GM23338 (cell line): Measurements from ENCODE around the gene ABHD6. TPM values are rescaled to one million over a fixed set of nuclear protein-coding genes. Genes with fewer than 3 reads are reported as not detected.

Experiments used
- ATAC-seq: fragments of 200-7000 bp; cut with Tn5 transposase; 3 replicates; pipeline ENCODE4 v1.9.1; 2020
- DNase-seq: peaks from one replicate; pipeline ENCODE4 v3.0.0-alpha.2; 2015; ENCODE audit warnings: low spot score
- H2AFZ ChIP-seq: fragments of 200-600 bp; sonication (generic); 2 replicates; pipeline ENCODE4 v1.8.0; 2016; ENCODE audit warnings: antibody characterized with exemption, mild to moderate bottlenecking, moderate library complexity
- H3F3A ChIP-seq: fragments of 200-600 bp; sonication (generic); replicated peaks from 2 replicates; pipeline ENCODE4 v1.8.0; 2017; ENCODE audit warnings: antibody characterized with exemption, mixed run types, low read depth
- H3K27ac ChIP-seq: fragments of 200-600 bp; sonication (generic); 2 replicates; pipeline ENCODE4 v1.6.1; 2016; ENCODE audit warnings: low read depth
- H3K27me3 ChIP-seq: fragments of 200-600 bp; sonication (generic); 2 replicates; pipeline ENCODE4 v1.8.0; 2016; ENCODE audit warnings: mild to moderate bottlenecking, mixed run types, moderate library complexity; ENCODE audit not compliant: insufficient read depth
- H3K36me3 ChIP-seq: fragments of 200-600 bp; sonication (generic); 2 replicates; pipeline ENCODE4 v1.8.0; 2016; ENCODE audit warnings: mild to moderate bottlenecking; ENCODE audit not compliant: insufficient read depth
- H3K4me1 ChIP-seq: fragments of 200-600 bp; sonication (generic); 2 replicates; pipeline ENCODE4 v1.8.0; 2016; ENCODE audit warnings: mild to moderate bottlenecking, moderate library complexity; ENCODE audit not compliant: insufficient read depth
- H3K4me2 ChIP-seq: fragments of 200-600 bp; sonication (generic); 2 replicates; pipeline ENCODE4 v1.7.1; 2017; ENCODE audit warnings: mixed run types
- H3K4me3 ChIP-seq: fragments of 200-600 bp; sonication (generic); 2 replicates; pipeline ENCODE4 v1.6.1; 2016; ENCODE audit warnings: mixed run types
- H3K79me2 ChIP-seq: fragments of 200-600 bp; sonication (generic); replicated peaks from 2 replicates; pipeline ENCODE4 v1.8.0; 2017; ENCODE audit warnings: mild to moderate bottlenecking; ENCODE audit not compliant: insufficient read depth
- H3K9me2 ChIP-seq: fragments of 200-600 bp; sonication (generic); 2 replicates; pipeline ENCODE4 v1.8.0; 2017; ENCODE audit not compliant: insufficient read depth
- H4K20me1 ChIP-seq: fragments of 200-600 bp; sonication (generic); replicated peaks from 2 replicates; pipeline ENCODE4 v1.8.0; 2017; ENCODE audit warnings: mild to moderate bottlenecking; ENCODE audit not compliant: insufficient read depth
- H3K27ac Mint-ChIP-seq: 2 replicates; pipeline ENCODE4 v1.8.0; 2020; ENCODE audit warnings: inconsistent platforms, mild to moderate bottlenecking, moderate library complexity, mixed read lengths
- H3K27me3 Mint-ChIP-seq: 3 replicates; pipeline ENCODE4 v1.8.0; 2022; ENCODE audit warnings: low read depth, mild to moderate bottlenecking, moderate library complexity, mixed read lengths, inconsistent platforms; ENCODE audit not compliant: insufficient read depth, poor library complexity
- H3K36me3 Mint-ChIP-seq: 3 replicates; pipeline ENCODE4 v1.8.0; 2021; ENCODE audit warnings: low read depth, mild to moderate bottlenecking, inconsistent platforms, moderate library complexity, mixed read lengths
- H3K4me1 Mint-ChIP-seq: 3 replicates; pipeline ENCODE4 v1.8.0; 2020; ENCODE audit warnings: mild to moderate bottlenecking, inconsistent platforms, mixed read lengths
- H3K4me3 Mint-ChIP-seq: 3 replicates; pipeline ENCODE4 v1.8.0; 2021; ENCODE audit warnings: moderate library complexity, mild to moderate bottlenecking, inconsistent platforms, mixed read lengths
- H3K9me3 Mint-ChIP-seq: 3 replicates; pipeline ENCODE4 v1.8.0; 2020; ENCODE audit warnings: moderate library complexity, mild to moderate bottlenecking, inconsistent platforms, mixed read lengths
- CREB1 ChIP-seq: fragments of 250-450 bp; sonication (Bioruptor Pico); IDR thresholded peaks from 2 replicates; pipeline ENCODE4 v1.5.0; 2020; ENCODE audit warnings: low read depth, mild to moderate bottlenecking, moderate library complexity
- EZH2 ChIP-seq: fragments of 200-600 bp; sonication (generic); IDR thresholded peaks from one replicate; pipeline ENCODE4 v1.8.0; 2017; ENCODE audit warnings: antibody characterized with exemption, mild to moderate bottlenecking, low read depth; ENCODE audit not compliant: unreplicated experiment
- EZH2phosphoT487 ChIP-seq: fragments of 200-600 bp; sonication (generic); IDR thresholded peaks from one replicate; pipeline ENCODE4 v1.8.1; 2018; ENCODE audit warnings: antibody characterized with exemption; ENCODE audit not compliant: unreplicated experiment
- JUNB ChIP-seq: IDR thresholded peaks from one replicate; pipeline ENCODE4 v1.6.1; 2016; ENCODE audit warnings: antibody characterized with exemption; ENCODE audit not compliant: unreplicated experiment
- NANOG ChIP-seq: IDR thresholded peaks from 2 replicates; pipeline ENCODE4 v1.6.1; 2016; ENCODE audit warnings: antibody characterized with exemption, borderline replicate concordance
- STAT1 ChIP-seq: IDR thresholded peaks from one replicate; pipeline ENCODE4 v1.6.1; 2016; ENCODE audit warnings: antibody characterized with exemption; ENCODE audit not compliant: unreplicated experiment
- ZNF114 ChIP-seq: fragments of 250-450 bp; sonication (Bioruptor Pico); IDR thresholded peaks from 2 replicates; pipeline ENCODE4 v1.5.0; 2020; ENCODE audit warnings: mild to moderate bottlenecking, moderate library complexity
- ZNF331 ChIP-seq: fragments of 250-450 bp; sonication (Bioruptor Pico); IDR thresholded peaks from 2 replicates; pipeline ENCODE4 v1.5.0; 2020; ENCODE audit warnings: low read depth, mild to moderate bottlenecking, moderate library complexity
- polyA plus RNA-seq: library from polyadenylated mRNA; unstranded; fragments of >200 nt; fragmentation: Nextera tagmentation; extraction: Ambion mirVana; gene quantifications from 2 replicates; pipeline ENCODE4 v1.2.1, GENCODE V29; 2016
- total RNA-seq: library from RNA; depleted of rRNA; stranded (reverse); fragments of >200 nt; shearing (Covaris generic); gene quantifications from 2 replicates; pipeline ENCODE4 v1.2.3, GENCODE V29; 2014
- TF ChIP-seq, protein P1 (sequence below), 2 experiments: fragments of 200-600 bp in 1 of 2; sonication (generic) in 1 of 2; conservative IDR thresholded peaks; 2 replicates each; pipeline versions ENCODE4 v1.5.1 to v1.6.1; 2016 to 2017; ENCODE audit warnings: antibody characterized with exemption in 2 of 2, low read depth in 2 of 2, mild to moderate bottlenecking in 2 of 2, moderate library complexity in 1 of 2
- TF ChIP-seq, protein P2 (sequence below): IDR thresholded peaks from one replicate; pipeline ENCODE4 v1.6.1; 2018; ENCODE audit warnings: antibody characterized with exemption; ENCODE audit not compliant: unreplicated experiment
- TF ChIP-seq, protein P3 (sequence below): IDR thresholded peaks from 2 replicates; pipeline ENCODE4 v1.6.1; 2016; ENCODE audit warnings: antibody characterized with exemption
- TF ChIP-seq, protein P4 (sequence below): fragments of 250-450 bp; sonication (Bioruptor Pico); IDR thresholded peaks from 2 replicates; pipeline ENCODE4 v1.5.0; 2020; ENCODE audit warnings: mild to moderate bottlenecking, moderate library complexity

The ABHD6 gene
- total and polyA plus RNA-seq, 2 experiments from 2014 or later: 3.7 to 5.5 TPM

DNA sequence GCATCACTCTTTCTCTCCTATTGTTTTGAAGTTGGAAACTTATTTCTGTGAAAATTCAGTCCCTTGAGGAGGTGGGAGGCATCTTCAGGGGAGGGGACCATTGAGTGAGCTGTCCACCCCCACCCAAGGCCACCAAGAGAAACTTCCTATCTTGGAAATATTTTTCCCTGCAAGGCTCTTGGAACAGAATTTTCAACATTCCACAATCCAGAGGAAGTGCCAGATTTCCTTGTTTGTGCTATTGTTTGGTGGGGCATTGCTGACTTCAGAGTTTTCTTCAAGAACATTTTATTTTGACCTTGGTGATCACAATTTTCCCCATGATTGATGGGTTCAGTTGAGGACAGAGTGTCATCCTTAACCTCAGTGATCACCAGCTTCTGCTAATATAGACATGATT lies 38.8 kb upstream of the ABHD6 start (continued):
- TF ChIP-seq, protein P1, sequence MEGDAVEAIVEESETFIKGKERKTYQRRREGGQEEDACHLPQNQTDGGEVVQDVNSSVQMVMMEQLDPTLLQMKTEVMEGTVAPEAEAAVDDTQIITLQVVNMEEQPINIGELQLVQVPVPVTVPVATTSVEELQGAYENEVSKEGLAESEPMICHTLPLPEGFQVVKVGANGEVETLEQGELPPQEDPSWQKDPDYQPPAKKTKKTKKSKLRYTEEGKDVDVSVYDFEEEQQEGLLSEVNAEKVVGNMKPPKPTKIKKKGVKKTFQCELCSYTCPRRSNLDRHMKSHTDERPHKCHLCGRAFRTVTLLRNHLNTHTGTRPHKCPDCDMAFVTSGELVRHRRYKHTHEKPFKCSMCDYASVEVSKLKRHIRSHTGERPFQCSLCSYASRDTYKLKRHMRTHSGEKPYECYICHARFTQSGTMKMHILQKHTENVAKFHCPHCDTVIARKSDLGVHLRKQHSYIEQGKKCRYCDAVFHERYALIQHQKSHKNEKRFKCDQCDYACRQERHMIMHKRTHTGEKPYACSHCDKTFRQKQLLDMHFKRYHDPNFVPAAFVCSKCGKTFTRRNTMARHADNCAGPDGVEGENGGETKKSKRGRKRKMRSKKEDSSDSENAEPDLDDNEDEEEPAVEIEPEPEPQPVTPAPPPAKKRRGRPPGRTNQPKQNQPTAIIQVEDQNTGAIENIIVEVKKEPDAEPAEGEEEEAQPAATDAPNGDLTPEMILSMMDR (conservative IDR thresholded peaks at IDR 0.05; ENCODE audit: low read depth in 2 of 2): no peak
- TF ChIP-seq CREB1 (no peak), NANOG (no peak), ZNF331 (CRISPR knock-in tag) (no peak), ZNF114 (no peak), EZH2phosphoT487 (no peak), JUNB (no peak)
- TF ChIP-seq, protein P2, sequence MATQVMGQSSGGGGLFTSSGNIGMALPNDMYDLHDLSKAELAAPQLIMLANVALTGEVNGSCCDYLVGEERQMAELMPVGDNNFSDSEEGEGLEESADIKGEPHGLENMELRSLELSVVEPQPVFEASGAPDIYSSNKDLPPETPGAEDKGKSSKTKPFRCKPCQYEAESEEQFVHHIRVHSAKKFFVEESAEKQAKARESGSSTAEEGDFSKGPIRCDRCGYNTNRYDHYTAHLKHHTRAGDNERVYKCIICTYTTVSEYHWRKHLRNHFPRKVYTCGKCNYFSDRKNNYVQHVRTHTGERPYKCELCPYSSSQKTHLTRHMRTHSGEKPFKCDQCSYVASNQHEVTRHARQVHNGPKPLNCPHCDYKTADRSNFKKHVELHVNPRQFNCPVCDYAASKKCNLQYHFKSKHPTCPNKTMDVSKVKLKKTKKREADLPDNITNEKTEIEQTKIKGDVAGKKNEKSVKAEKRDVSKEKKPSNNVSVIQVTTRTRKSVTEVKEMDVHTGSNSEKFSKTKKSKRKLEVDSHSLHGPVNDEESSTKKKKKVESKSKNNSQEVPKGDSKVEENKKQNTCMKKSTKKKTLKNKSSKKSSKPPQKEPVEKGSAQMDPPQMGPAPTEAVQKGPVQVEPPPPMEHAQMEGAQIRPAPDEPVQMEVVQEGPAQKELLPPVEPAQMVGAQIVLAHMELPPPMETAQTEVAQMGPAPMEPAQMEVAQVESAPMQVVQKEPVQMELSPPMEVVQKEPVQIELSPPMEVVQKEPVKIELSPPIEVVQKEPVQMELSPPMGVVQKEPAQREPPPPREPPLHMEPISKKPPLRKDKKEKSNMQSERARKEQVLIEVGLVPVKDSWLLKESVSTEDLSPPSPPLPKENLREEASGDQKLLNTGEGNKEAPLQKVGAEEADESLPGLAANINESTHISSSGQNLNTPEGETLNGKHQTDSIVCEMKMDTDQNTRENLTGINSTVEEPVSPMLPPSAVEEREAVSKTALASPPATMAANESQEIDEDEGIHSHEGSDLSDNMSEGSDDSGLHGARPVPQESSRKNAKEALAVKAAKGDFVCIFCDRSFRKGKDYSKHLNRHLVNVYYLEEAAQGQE: no peak

GRCh38 chr3:58200121-58200709 lies 37.4 kb upstream of the ABHD6 start:
- DNase-seq (no peak), ATAC-seq (no peak)
- Histone ChIP-seq H3K4me3 (no peak overlapping the region), H3K9me2 (no peaks in the 10 kb centered on the region), H3K4me2 (no peak overlapping the region), H3K27ac (no peak overlapping the region), H3K79me2 (no peaks in the 10 kb centered on the region), H4K20me1 (no peaks in the 10 kb centered on the region), H3F3A (no peaks in the 10 kb centered on the region), H3K36me3 (no peaks in the 10 kb centered on the region), H3K4me1 (no peaks in the 10 kb centered on the region), H2AFZ (no peak overlapping the region), H3K27me3 (no peaks in the 10 kb centered on the region)
- peaks cover 3% of the 10 kb centered on the region for H3K27me3 Mint-ChIP-seq
- H3K4me3 Mint-ChIP-seq: no peak overlapping the region
- H3K9me3 Mint-ChIP-seq: peaks cover 6% of the 10 kb centered on the region; the same call in 1 of the 3 replicates
- H3K27ac Mint-ChIP-seq: no peak overlapping the region
- H3K4me1 Mint-ChIP-seq: no peaks in the 10 kb centered on the region
- no peaks in the 10 kb centered on the region for H3K36me3 Mint-ChIP-seq
- TF ChIP-seq, protein P3, sequence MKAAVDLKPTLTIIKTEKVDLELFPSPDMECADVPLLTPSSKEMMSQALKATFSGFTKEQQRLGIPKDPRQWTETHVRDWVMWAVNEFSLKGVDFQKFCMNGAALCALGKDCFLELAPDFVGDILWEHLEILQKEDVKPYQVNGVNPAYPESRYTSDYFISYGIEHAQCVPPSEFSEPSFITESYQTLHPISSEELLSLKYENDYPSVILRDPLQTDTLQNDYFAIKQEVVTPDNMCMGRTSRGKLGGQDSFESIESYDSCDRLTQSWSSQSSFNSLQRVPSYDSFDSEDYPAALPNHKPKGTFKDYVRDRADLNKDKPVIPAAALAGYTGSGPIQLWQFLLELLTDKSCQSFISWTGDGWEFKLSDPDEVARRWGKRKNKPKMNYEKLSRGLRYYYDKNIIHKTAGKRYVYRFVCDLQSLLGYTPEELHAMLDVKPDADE: no peak
- no peak for TF ChIP-seq ZNF114
- TF ChIP-seq, protein P4, sequence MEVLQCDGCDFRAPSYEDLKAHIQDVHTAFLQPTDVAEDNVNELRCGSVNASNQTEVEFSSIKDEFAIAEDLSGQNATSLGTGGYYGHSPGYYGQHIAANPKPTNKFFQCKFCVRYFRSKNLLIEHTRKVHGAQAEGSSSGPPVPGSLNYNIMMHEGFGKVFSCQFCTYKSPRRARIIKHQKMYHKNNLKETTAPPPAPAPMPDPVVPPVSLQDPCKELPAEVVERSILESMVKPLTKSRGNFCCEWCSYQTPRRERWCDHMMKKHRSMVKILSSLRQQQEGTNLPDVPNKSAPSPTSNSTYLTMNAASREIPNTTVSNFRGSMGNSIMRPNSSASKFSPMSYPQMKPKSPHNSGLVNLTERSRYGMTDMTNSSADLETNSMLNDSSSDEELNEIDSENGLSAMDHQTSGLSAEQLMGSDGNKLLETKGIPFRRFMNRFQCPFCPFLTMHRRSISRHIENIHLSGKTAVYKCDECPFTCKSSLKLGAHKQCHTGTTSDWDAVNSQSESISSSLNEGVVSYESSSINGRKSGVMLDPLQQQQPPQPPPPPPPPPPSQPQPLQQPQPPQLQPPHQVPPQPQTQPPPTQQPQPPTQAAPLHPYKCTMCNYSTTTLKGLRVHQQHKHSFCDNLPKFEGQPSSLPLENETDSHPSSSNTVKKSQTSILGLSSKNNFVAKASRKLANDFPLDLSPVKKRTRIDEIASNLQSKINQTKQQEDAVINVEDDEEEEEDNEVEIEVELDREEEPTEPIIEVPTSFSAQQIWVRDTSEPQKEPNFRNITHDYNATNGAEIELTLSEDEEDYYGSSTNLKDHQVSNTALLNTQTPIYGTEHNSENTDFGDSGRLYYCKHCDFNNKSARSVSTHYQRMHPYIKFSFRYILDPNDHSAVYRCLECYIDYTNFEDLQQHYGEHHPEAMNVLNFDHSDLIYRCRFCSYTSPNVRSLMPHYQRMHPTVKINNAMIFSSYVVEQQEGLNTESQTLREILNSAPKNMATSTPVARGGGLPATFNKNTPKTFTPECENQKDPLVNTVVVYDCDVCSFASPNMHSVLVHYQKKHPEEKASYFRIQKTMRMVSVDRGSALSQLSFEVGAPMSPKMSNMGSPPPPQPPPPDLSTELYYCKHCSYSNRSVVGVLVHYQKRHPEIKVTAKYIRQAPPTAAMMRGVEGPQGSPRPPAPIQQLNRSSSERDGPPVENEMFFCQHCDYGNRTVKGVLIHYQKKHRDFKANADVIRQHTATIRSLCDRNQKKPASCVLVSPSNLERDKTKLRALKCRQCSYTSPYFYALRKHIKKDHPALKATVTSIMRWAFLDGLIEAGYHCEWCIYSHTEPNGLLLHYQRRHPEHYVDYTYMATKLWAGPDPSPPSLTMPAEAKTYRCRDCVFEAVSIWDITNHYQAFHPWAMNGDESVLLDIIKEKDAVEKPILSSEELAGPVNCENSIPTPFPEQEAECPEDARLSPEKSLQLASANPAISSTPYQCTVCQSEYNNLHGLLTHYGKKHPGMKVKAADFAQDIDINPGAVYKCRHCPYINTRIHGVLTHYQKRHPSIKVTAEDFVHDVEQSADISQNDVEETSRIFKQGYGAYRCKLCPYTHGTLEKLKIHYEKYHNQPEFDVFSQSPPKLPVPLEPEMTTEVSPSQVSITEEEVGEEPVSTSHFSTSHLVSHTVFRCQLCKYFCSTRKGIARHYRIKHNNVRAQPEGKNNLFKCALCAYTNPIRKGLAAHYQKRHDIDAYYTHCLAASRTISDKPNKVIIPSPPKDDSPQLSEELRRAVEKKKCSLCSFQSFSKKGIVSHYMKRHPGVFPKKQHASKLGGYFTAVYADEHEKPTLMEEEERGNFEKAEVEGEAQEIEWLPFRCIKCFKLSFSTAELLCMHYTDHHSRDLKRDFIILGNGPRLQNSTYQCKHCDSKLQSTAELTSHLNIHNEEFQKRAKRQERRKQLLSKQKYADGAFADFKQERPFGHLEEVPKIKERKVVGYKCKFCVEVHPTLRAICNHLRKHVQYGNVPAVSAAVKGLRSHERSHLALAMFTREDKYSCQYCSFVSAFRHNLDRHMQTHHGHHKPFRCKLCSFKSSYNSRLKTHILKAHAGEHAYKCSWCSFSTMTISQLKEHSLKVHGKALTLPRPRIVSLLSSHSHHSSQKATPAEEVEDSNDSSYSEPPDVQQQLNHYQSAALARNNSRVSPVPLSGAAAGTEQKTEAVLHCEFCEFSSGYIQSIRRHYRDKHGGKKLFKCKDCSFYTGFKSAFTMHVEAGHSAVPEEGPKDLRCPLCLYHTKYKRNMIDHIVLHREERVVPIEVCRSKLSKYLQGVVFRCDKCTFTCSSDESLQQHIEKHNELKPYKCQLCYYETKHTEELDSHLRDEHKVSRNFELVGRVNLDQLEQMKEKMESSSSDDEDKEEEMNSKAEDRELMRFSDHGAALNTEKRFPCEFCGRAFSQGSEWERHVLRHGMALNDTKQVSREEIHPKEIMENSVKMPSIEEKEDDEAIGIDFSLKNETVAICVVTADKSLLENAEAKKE (CRISPR knock-in tag): no peak
- TF ChIP-seq JUNB: no peak
- no peak for TF ChIP-seq ZNF331 (CRISPR knock-in tag)
- no peak for TF ChIP-seq EZH2
- TF ChIP-seq STAT1: no peak
- TF ChIP-seq CREB1: no peak
